GM23248 (cell line): ENCODE data around the gene ZNF207.

ENCODE experiments used
- EZH2 ChIP-seq: fragments of 200-600 bp; sonication (generic); IDR thresholded peaks from 2 replicates; pipeline ENCODE4 v1.6.1; 2018; ENCODE audit warnings: antibody characterized with exemption, mild to moderate bottlenecking; ENCODE audit not compliant: insufficient read depth, poor library complexity, severe bottlenecking
- EZH2phosphoT487 ChIP-seq: fragments of 200-600 bp; sonication (generic); IDR thresholded peaks from 2 replicates; pipeline ENCODE4 v1.6.1; 2018; ENCODE audit warnings: antibody characterized with exemption, moderate library complexity, mild to moderate bottlenecking, low read depth; ENCODE audit not compliant: insufficient read depth

- TF ChIP-seq EZH2, result no peak
- no peak for TF ChIP-seq EZH2phosphoT487
Measured at GRCh38 chr17:32396343-32396742, 46.4 kb downstream of the ZNF207 start.
